Measurements from ENCODE around the gene PLOD3. TPM values are rescaled to one million over a fixed set of nuclear protein-coding genes. Genes with fewer than 3 reads are reported as not detected.

PLOD3 gene
- total RNA-seq, 1 experiment from 2014 or later: 74.5 TPM

GRCh38 chr7:101240226-101241014 is 23.0 kb upstream of the PLOD3 start:
- no peak overlapping the region for H4K91ac ChIP-seq (ENCODE audit: insufficient read length, low read depth, low read length)
- H3K4ac ChIP-seq (ENCODE audit: low read depth, low read length): no peak overlapping the region
- no peak overlapping the region for H3K9ac ChIP-seq (ENCODE audit: extremely low read depth, insufficient read length, low read length)
- WGBS (ENCODE audit: extremely low coverage, insufficient read length, low lambda C conversion rate): no CpG with 5 or more reads among the region's 32 CpGs
- H3K4me3 Mint-ChIP-seq: no peak overlapping the region
- H4K8ac ChIP-seq (replicated peaks; ENCODE audit: insufficient read length, low read depth, low read length): no peak overlapping the region
- H3K56ac ChIP-seq (ENCODE audit: insufficient read length, low read depth, low read length): no peak overlapping the region
- H3K4me2 ChIP-seq (ENCODE audit: insufficient read depth, insufficient read length, low read length): no peak overlapping the region
- no peaks in the 10 kb centered on the region for H3K79me1 ChIP-seq (ENCODE audit: insufficient read depth, low read depth, low read length, poor library complexity, severe bottlenecking)
- no peak overlapping the region for H3K23ac ChIP-seq (ENCODE audit: insufficient read length, low read depth, low read length)
- DNase-seq: no peak
- no peak overlapping the region for H3K18ac ChIP-seq (ENCODE audit: insufficient read length, low read depth, low read length)
- peaks cover 14 to 28% of the 10 kb centered on the region in 2 experiments for H3K4me1 Mint-ChIP-seq
- H3K27me3 Mint-ChIP-seq (ENCODE audit: low read depth): no peaks in the 10 kb centered on the region
- no peak overlapping the region for H2AFZ ChIP-seq (ENCODE audit: low read length)
- H3K27me3 ChIP-seq (ENCODE audit: insufficient read depth, low read length): no peaks in the 10 kb centered on the region
- H3K9me3 Mint-ChIP-seq: no peaks in the 10 kb centered on the region
- peaks cover 3 to 29% (median 4%) of the 10 kb centered on the region in 3 experiments; a peak in 5 of 7 replicates for H3K36me3 Mint-ChIP-seq (ENCODE audit: insufficient read depth in 1 of 3, low read depth in 3 of 3)
- H3K27ac ChIP-seq (ENCODE audit: insufficient read length, low read depth, low read length): no peak overlapping the region
- H3K23me2 ChIP-seq (ENCODE audit: insufficient read length, low read depth, low read length, poor library complexity, severe bottlenecking): peaks cover 8% of the 10 kb centered on the region
- H2BK20ac ChIP-seq (ENCODE audit: low read depth, low read length, poor library complexity, severe bottlenecking): no peak overlapping the region
- no peak overlapping the region for H2BK15ac ChIP-seq (ENCODE audit: low read depth, low read length)
- no peaks in the 10 kb centered on the region for H3K9me3 ChIP-seq (ENCODE audit: control insufficient read depth, low read depth, low read length)
- 0 out of 7 replicates have a peak overlapping the region, but pooled peaks of 1 of the 3 experiments have one; percentile 74 for H3K27ac Mint-ChIP-seq
- H3T11ph ChIP-seq (ENCODE audit: low read length): no peak overlapping the region
- no peak overlapping the region for H2BK5ac ChIP-seq (ENCODE audit: insufficient read length, low read length)
- H4K5ac ChIP-seq (ENCODE audit: insufficient read length, low read depth, low read length): no peak overlapping the region
- no peak overlapping the region for H3K14ac ChIP-seq (ENCODE audit: insufficient read depth, low read length)
- H2BK12ac ChIP-seq (ENCODE audit: insufficient read length, low read depth, low read length): no peak overlapping the region
- H2BK120ac ChIP-seq (ENCODE audit: low read depth, low read length, poor library complexity, severe bottlenecking): no peak overlapping the region
- peaks cover 4% of the 10 kb centered on the region for H4K20me1 ChIP-seq (ENCODE audit: control insufficient read depth, insufficient read depth, insufficient read length)
- H3K4me1 ChIP-seq (ENCODE audit: insufficient read depth, low read length): no peaks in the 10 kb centered on the region
- no peaks in the 10 kb centered on the region for H3K79me2 ChIP-seq (ENCODE audit: insufficient read depth, low read length)
- TF ChIP-seq CTCF (conservative IDR thresholded peaks at IDR 0.05): no peak
- no peak overlapping the region for H2AK5ac ChIP-seq (ENCODE audit: insufficient read length, low read length)

All from H9 (cell line).